UCSD-AML1 (cell line): ENCODE results near the gene TEKT5.

Experiments used
- DNase-seq: peaks from one replicate; lab custom pipeline; 2025; ENCODE audit not compliant: unreplicated experiment; lab: John Stamatoyannopoulos, UW

TEKT5 gene

GRCh38 chr16:10581507-10581906 is 113.2 kb downstream of the TEKT5 start:
- DNase-seq: no peak

GRCh38 chr16:10580883-10581247 is 113.9 kb downstream of the TEKT5 start:
- no peak for DNase-seq

- peak; percentile 57 for DNase-seq
These were observed 114.5 kb downstream of the TEKT5 start, which contains the start of gene EMP2 for GRCh38 chr16:10579965-10580882. Gene EMP2 (minus strand): TSS chr16:10580598. CDS start chr16:10547617, 32,981 bp downstream.

GRCh38 chr16:10579575-10579964 is 115.2 kb downstream of the TEKT5 start:
- DNase-seq: no peak

GRCh38 chr16:10578474-10579316 is 116.0 kb downstream of the TEKT5 start:
- no peak for DNase-seq
